Esophagus muscularis mucosa (tissue), 4 donors: Measurements from ENCODE around the gene KLF13. TPM values are rescaled to one million over a fixed set of nuclear protein-coding genes. Genes with fewer than 3 reads are reported as not detected.
A peak's percentile ranks its signal among the peaks of the same experiment; 100 is the strongest.

Source experiments
- DNase-seq: peaks from one replicate; pipeline ENCODE4 v3.0.0-alpha.2; 2017; ENCODE audit errors: extremely low spot score
- H3K27ac ChIP-seq, 4 donors: fragments of 200-600 bp; sonication (generic); replicated peaks in 1 of 4; 1 replicate in 3 of 4; 2 replicates in 1 of 4; pipeline ENCODE4 v1.5.1; 2016 to 2019; ENCODE audit warnings: mild to moderate bottlenecking in 1 of 4
- H3K27me3 ChIP-seq, 4 donors: fragments of 200-600 bp; sonication (generic); one replicate each; pipeline versions ENCODE4 v1.5.1 to v1.6.0; 2016 to 2019
- H3K36me3 ChIP-seq, 4 donors: fragments of 200-600 bp; sonication (generic); one replicate each; pipeline ENCODE4 v1.5.1; 2016 to 2019
- H3K4me1 ChIP-seq, 4 donors: fragments of 200-600 bp; sonication (generic); one replicate each; pipeline ENCODE4 v1.5.1; 2016 to 2019
- H3K4me3 ChIP-seq, 4 donors: fragments of 200-600 bp; sonication (generic); 1 replicate in 2 of 4; 2 replicates in 2 of 4; pipeline ENCODE4 v1.5.1; 2016 to 2019; ENCODE audit warnings: mild to moderate bottlenecking in 4 of 4, moderate library complexity in 1 of 4
- H3K9me3 ChIP-seq, 4 donors: fragments of 200-600 bp; sonication (generic); 1 replicate in 3 of 4; 2 replicates in 1 of 4; pipeline ENCODE4 v1.5.1; 2016 to 2019
- EP300 ChIP-seq: sonication (generic); formaldehyde crosslinking; IDR thresholded peaks from one replicate; pipeline ENCODE4 v1.6.1; 2017; ENCODE audit warnings: antibody characterized with exemption
- POLR2A ChIP-seq: fragments of 450-650 bp; IDR thresholded peaks from one replicate; pipeline ENCODE4 v1.6.1; 2017; ENCODE audit warnings: antibody characterized with exemption, moderate library complexity, mild to moderate bottlenecking, low read depth
- POLR2AphosphoS5 ChIP-seq, 2 donors: sonication (generic); formaldehyde crosslinking; IDR thresholded peaks; one replicate each; pipeline ENCODE4 v1.6.1; 2017; ENCODE audit warnings: antibody characterized with exemption in 2 of 2
- WGBS: methylation state at CpG from one replicate; pipeline ENCODE4 v1.1.5; 2018; 5-methylcytosine and 5-hydroxymethylcytosine counted together
- intact Hi-C: fragments of 100-400 bp; cut with DNase I; formaldehyde crosslinking; loops from one replicate; pipeline ENCODE4 v1.15.1; 2023
- total RNA-seq, 4 donors: library from RNA; depleted of rRNA; stranded (reverse); fragments of >200 nt; gene quantifications; one replicate each; pipeline versions ENCODE4 v1.1.0 to v1.2.1, GENCODE V29; 2016
- TF ChIP-seq, protein P1 (sequence below), 3 experiments: fragments of 200-600 bp in 2 of 3; fragments of 450-650 bp in 1 of 3; sonication (generic) in 2 of 3; IDR thresholded peaks; one replicate each; pipeline ENCODE4 v1.5.1; 2017 to 2019; ENCODE audit warnings: antibody characterized with exemption in 3 of 3, mild to moderate bottlenecking in 2 of 3, moderate library complexity in 1 of 3

Gene KLF13
- total RNA-seq, 4 donors from 2014 or later = 57.3 to 109 (median 74.2) TPM

- peak; percentile 39 for DNase-seq
- H3K27me3 ChIP-seq = peaks cover 0 to 11% (median 0%) of the 10 kb centered on the region in 4 donors
- H3K4me1 ChIP-seq = peaks cover 32 to 52% (median 45%) of the 10 kb centered on the region in 4 donors
- no peaks in the 10 kb centered on the region for H3K36me3 ChIP-seq
- no peaks in the 10 kb centered on the region for H3K9me3 ChIP-seq
- intact Hi-C loops = no loop called here
- no peak for TF ChIP-seq POLR2A
- TF ChIP-seq POLR2AphosphoS5 (IDR thresholded peaks at IDR 0.05) = no peak
- no peak for TF ChIP-seq EP300
- TF ChIP-seq, protein P1, sequence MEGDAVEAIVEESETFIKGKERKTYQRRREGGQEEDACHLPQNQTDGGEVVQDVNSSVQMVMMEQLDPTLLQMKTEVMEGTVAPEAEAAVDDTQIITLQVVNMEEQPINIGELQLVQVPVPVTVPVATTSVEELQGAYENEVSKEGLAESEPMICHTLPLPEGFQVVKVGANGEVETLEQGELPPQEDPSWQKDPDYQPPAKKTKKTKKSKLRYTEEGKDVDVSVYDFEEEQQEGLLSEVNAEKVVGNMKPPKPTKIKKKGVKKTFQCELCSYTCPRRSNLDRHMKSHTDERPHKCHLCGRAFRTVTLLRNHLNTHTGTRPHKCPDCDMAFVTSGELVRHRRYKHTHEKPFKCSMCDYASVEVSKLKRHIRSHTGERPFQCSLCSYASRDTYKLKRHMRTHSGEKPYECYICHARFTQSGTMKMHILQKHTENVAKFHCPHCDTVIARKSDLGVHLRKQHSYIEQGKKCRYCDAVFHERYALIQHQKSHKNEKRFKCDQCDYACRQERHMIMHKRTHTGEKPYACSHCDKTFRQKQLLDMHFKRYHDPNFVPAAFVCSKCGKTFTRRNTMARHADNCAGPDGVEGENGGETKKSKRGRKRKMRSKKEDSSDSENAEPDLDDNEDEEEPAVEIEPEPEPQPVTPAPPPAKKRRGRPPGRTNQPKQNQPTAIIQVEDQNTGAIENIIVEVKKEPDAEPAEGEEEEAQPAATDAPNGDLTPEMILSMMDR (IDR thresholded peaks at IDR 0.05) = no peak
- H3K4me3 ChIP-seq = no peak overlapping the region
- WGBS = 100% methylated on average over 2 of the region's 2 CpGs
- H3K27ac ChIP-seq = no peak overlapping the region
These were observed 21.3 kb upstream of the KLF13 start for GRCh38 chr15:31305375-31305774.

DNA sequence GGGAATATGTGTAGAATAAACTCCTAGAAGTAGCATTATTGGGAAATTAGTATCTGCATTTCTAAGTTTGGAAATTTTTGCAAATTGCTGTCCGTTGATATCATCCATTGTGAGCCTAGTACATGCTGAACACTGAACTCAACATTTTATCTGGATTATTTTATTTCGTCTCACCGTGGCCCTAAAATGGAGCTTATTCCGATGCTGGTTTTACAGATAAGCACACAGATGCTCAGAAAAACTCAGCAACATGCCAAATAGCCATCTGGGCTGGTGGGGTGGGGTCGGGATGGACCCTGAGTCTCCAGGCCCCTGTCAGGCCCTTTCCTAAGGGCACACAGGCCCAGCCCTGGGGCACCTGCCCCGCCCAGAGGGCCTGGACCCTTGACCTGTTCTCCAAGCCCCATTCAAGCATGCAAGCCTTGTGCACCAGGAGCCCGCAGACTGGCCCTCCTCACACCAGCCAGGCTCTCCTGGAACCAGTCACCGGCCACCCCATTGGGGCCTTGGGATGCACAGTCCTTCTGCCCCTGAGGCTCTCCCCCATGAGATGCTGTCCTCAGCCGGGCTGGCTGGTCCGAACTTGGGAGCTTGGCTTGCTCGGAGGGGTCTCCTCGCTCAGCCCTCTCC, 20.7 kb upstream of the KLF13 start:
- DNase-seq = peak; percentile 85
- TF ChIP-seq POLR2A (no peak), POLR2AphosphoS5 (IDR thresholded peaks at IDR 0.05) (no peak), EP300 (no peak)
- TF ChIP-seq, protein P1 (IDR thresholded peaks at IDR 0.05) = no peak
- H3K27me3 ChIP-seq = peaks cover 0 to 11% (median 0%) of the 10 kb centered on the region in 4 donors
- 89% methylated on average over 8 of the region's 12 CpGs for WGBS
- peaks cover 27 to 47% (median 40%) of the 10 kb centered on the region in 4 donors for H3K4me1 ChIP-seq
- H3K4me3 ChIP-seq = no peak overlapping the region
- intact Hi-C loops = no loop called here
- H3K9me3 ChIP-seq = no peaks in the 10 kb centered on the region
- H3K27ac ChIP-seq = no peak overlapping the region
- H3K36me3 ChIP-seq = no peaks in the 10 kb centered on the region

GRCh38 chr15:31306426-31307269, 20.0 kb upstream of the KLF13 start:
- peak; percentile 90 for DNase-seq

GRCh38 chr15:31307270-31308184, 19.1 kb upstream of the KLF13 start:
- Histone ChIP-seq H3K9me3 (no peaks in the 10 kb centered on the region), H3K4me1 (peaks cover 20 to 34% (median 27%) of the 10 kb centered on the region in 4 donors), H3K4me3 (no peak overlapping the region), H3K27ac (no peak overlapping the region), H3K36me3 (no peaks in the 10 kb centered on the region), H3K27me3 (peaks cover 0 to 22% (median 0%) of the 10 kb centered on the region in 4 donors)
- intact Hi-C loops = no loop called here
- whole genome bisulfite sequencing = 87% methylated on average over 20 of the region's 20 CpGs
- TF ChIP-seq POLR2A = no peak
- TF ChIP-seq, protein P1 (IDR thresholded peaks at IDR 0.05) = no peak
- TF ChIP-seq EP300 = no peak
- TF ChIP-seq POLR2AphosphoS5 (IDR thresholded peaks at IDR 0.05) = no peak
- peak; percentile 87 for DNase-seq

More at GRCh38 chr15:31306426-31307269, 20.0 kb upstream of the KLF13 start:
- 84% methylated on average over 8 of the region's 30 CpGs for WGBS
- intact Hi-C loops = no loop called here
- H3K4me3 ChIP-seq = no peak overlapping the region
- TF ChIP-seq POLR2AphosphoS5 (IDR thresholded peaks at IDR 0.05) (peak in 1 of 2 donors; percentile 10), EP300 (no peak), POLR2A (no peak)
- TF ChIP-seq, protein P1 (IDR thresholded peaks at IDR 0.05) = no peak
- peaks cover 0 to 14% (median 0%) of the 10 kb centered on the region in 4 donors for H3K27me3 ChIP-seq
- no peak overlapping the region for H3K27ac ChIP-seq
- no peaks in the 10 kb centered on the region for H3K9me3 ChIP-seq
- H3K36me3 ChIP-seq = no peaks in the 10 kb centered on the region
- H3K4me1 ChIP-seq = peaks cover 20 to 40% (median 33%) of the 10 kb centered on the region in 4 donors
